BJ (cell line): ENCODE data around the gene EGFL7. TPM values are rescaled to one million over a fixed set of nuclear protein-coding genes. Genes with fewer than 3 reads are reported as not detected.

Experiments used
- CTCF ChIA-PET: fragments of 350-600 bp; formaldehyde crosslinking; extraction: SDS; loops from one replicate; lab custom pipeline; 2021; ENCODE audit warnings: antibody characterized with exemption, inconsistent platforms; lab: Yijun Ruan, JAX
- POLR2A ChIA-PET: fragments of 300-600 bp; sonication (Branson Sonifier 250); formaldehyde crosslinking; extraction: SDS; loops from one replicate; lab custom pipeline; 2021; ENCODE audit warnings: antibody characterized with exemption; lab: Charles Lee
- DNase-seq: peaks from one replicate; pipeline ENCODE4 v3.0.0-alpha.2; 2011; ENCODE audit warnings: low read depth
- H3K27me3 ChIP-seq: 2 replicates; pipeline ENCODE4 v1.6.0; 2011; ENCODE audit warnings: low read length; ENCODE audit not compliant: control insufficient read depth, insufficient read depth
- H3K36me3 ChIP-seq: 2 replicates; pipeline ENCODE4 v1.5.1; 2011; ENCODE audit warnings: low read length; ENCODE audit not compliant: control insufficient read depth, insufficient read depth
- H3K4me3 ChIP-seq: 2 replicates; pipeline ENCODE4 v1.5.1; 2011; ENCODE audit warnings: low read depth, mild to moderate bottlenecking, control low read depth, low read length
- polyA plus RNA-seq: library from polyadenylated mRNA; depleted of rRNA; stranded (reverse); fragments of >200 nt; gene quantifications from 2 replicates; pipeline ENCODE4 v1.2.3, GENCODE V29; 2011
- TF ChIP-seq, protein P1 (sequence below): IDR thresholded peaks from 2 replicates; pipeline ENCODE4 v1.5.1; 2011; ENCODE audit warnings: low read depth, mild to moderate bottlenecking, control low read depth, inconsistent platforms, low read length, moderate library complexity; ENCODE audit not compliant: insufficient read depth

EGFL7 gene
- polyA plus RNA-seq, 1 experiment = 26.9 TPM

DNA sequence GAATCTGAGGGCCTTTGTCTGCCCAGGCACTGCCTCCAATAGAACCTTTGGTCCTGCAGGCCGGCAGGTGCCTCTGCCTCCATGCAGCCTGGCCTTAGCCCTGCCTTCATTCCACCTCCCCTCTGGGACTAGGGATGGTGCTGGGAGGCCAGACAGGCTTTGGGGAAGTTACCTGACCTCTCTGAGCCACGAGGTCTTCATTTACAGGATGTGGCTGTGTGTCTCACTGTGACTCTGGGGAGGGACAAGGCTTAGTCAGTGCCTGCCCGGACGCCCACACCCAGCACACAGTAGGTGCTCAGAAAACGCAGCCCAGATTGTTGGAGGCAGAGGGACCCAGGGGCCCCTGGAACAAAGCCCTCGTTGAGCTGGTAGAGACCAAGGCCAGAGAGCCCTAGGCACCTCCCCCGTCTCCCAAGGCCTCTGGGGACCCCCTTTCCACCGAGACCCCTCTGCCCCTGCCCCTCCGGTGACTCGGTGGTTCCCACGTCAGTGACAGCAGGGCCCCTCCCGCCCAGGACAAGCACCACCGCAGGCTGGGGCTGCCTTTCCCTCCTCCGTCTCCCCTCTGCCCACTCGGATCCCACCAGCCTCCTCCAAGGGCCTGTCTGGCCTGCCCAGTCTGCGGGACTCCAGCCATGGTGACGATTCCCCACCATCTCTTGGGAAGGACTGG is 46.9 kb upstream of the EGFL7 start:
- ChIA-PET CTCF (interaction anchor here (1.6 to 2.0 kb wide), 3 partner anchors 9 to 131 kb away, joined by 8 to 11 read pairs (median 9); no protein-coding TSS in a partner anchor), POLR2A (no interaction called here)
- DNase-seq = no peak
- TF ChIP-seq, protein P1, sequence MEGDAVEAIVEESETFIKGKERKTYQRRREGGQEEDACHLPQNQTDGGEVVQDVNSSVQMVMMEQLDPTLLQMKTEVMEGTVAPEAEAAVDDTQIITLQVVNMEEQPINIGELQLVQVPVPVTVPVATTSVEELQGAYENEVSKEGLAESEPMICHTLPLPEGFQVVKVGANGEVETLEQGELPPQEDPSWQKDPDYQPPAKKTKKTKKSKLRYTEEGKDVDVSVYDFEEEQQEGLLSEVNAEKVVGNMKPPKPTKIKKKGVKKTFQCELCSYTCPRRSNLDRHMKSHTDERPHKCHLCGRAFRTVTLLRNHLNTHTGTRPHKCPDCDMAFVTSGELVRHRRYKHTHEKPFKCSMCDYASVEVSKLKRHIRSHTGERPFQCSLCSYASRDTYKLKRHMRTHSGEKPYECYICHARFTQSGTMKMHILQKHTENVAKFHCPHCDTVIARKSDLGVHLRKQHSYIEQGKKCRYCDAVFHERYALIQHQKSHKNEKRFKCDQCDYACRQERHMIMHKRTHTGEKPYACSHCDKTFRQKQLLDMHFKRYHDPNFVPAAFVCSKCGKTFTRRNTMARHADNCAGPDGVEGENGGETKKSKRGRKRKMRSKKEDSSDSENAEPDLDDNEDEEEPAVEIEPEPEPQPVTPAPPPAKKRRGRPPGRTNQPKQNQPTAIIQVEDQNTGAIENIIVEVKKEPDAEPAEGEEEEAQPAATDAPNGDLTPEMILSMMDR = no peak
- no peaks in the 10 kb centered on the region for H3K36me3 ChIP-seq
- H3K4me3 ChIP-seq = no peak overlapping the region
- no peaks in the 10 kb centered on the region for H3K27me3 ChIP-seq

DNA sequence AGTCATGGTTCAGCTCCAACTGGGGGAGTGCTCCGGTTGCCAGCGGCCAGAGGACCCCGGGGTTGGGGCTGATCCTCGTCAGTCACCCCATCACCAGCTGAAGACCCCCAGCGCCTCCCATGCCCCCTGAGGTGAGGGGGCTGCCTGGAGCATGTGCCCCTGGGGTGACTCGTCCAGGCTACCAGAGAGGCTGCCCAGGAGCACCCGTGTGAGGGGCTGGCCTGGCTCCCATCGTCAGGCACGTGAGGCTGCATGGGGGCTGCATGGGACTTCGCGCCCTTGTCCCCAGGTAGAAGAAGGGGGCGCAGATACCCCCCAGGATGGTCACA is 46.4 kb upstream of the EGFL7 start:
- no peaks in the 10 kb centered on the region for H3K36me3 ChIP-seq
- no peaks in the 10 kb centered on the region for H3K27me3 ChIP-seq
- ChIA-PET POLR2A (no interaction called here), CTCF (interaction anchor here (1.6 to 2.0 kb wide), 2 partner anchors 9 to 128 kb away, joined by 8 to 9 read pairs; no protein-coding TSS in a partner anchor)
- DNase-seq = no peak
- H3K4me3 ChIP-seq = no peak overlapping the region
- TF ChIP-seq, protein P1 = no peak

DNA sequence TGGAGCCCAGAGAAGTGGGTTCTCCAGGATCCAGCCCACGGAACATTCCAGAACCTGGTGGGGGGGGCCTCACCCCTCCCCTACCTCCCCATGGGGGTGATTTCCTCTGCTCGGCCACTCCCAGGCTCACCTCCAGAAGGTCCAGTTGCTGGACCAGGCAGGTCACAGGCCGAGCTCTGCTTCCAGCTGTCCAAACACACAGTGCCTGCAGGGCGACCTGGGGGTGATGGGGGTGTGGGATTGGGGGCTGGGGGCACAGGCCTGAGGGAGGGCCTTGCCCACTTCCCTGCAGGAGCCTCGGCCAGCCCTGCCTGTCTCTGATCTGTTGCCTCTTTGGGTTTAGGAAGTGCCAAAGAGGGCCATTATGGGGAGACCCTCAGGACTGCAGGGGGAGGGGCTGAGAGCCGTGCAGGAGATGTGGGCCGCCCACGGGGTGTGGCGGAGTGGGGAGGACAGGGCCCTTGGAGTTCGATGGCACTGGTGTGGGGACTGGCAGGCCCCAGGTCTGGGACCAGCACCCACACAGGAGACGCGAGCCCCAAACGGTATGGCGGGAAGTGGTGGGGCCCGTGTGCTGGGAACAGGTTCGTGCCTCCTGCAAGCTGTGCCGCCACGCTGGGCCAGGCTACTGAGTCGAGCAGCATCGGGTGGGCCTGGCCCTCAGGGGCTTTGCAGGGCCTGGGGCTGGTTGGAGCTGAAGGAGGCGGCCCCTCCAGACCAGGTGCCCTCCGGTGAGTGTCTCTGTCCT is 45.6 kb upstream of the EGFL7 start:
- CTCF ChIA-PET = interaction anchor here (0.6 to 1.3 kb wide), 3 partner anchors 13 to 129 kb away, joined by 3 to 5 read pairs (median 4); no protein-coding TSS in a partner anchor

DNA sequence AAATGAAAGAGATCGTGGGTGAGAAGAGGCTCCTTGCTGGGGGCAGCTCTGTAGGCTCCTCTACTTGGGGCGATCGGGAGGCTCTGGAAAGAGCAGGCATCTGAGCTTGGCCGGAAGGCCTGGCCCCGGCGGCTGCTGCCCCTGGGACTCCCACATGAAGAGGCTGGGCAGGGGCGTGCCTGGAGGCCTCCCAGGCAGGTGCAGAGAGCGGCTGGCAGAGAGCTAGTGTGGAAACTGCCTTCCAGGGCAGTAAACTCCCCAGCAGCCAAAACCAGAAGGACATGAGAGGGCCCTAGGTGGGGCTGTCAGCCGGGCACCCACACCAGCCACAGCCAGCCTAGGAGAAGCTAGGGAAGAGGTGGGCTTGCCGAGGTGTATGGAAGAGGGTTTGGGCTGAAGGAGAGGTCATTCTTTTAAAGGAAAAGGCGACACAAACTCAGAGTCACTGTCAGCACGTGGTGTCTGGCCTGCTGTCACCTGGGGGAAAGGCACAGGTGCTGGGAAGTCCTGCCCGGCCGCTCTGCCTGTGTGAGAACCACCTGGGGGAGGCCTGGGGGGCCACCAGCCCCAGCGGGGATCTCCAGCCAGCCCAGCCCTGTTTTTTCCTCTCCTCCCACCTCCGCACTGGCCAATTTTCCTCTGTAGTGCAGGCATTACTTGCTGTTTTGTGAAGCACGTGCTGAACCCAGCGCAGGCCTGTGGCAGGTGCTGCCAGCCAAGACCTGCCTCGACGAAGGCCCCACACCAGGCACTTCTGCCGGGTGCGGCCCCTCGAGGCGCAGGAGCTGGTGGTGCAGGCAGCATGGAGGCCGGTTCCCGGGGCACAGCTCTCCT is 44.8 kb upstream of the EGFL7 start:
- H3K4me3 ChIP-seq = no peak overlapping the region
- DNase-seq = no peak
- ChIA-PET CTCF (interaction anchor here (0.6 to 1.3 kb wide), 6 partner anchors 10 to 133 kb away, joined by 3 to 5 read pairs (median 4); no protein-coding TSS in a partner anchor), POLR2A (no interaction called here)
- H3K27me3 ChIP-seq = no peaks in the 10 kb centered on the region
- TF ChIP-seq, protein P1 = no peak
- H3K36me3 ChIP-seq = no peaks in the 10 kb centered on the region

More for the DNA sequence above, 45.6 kb upstream of the EGFL7 start:
- Histone ChIP-seq H3K4me3 (no peak overlapping the region), H3K36me3 (no peaks in the 10 kb centered on the region), H3K27me3 (no peaks in the 10 kb centered on the region)
- TF ChIP-seq, protein P1 = no peak
- DNase-seq = no peak
- POLR2A ChIA-PET = no interaction called here
